PC-3 (cell line): ENCODE measurements around the gene KLK1.

Experiments
- EZH2 ChIP-seq: fragments of 300-600 bp; sonication (generic); IDR thresholded peaks from one replicate; pipeline ENCODE4 v1.6.1; 2017; ENCODE audit warnings: antibody characterized with exemption, mild to moderate bottlenecking, low read length; ENCODE audit not compliant: unreplicated experiment
- EZH2phosphoT487 ChIP-seq: fragments of 300-600 bp; sonication (generic); IDR thresholded peaks from 2 replicates; pipeline ENCODE4 v1.6.1; 2018; ENCODE audit warnings: mild to moderate bottlenecking, antibody characterized with exemption, low read length, borderline replicate concordance
- TF ChIP-seq, protein P1 (sequence below): fragments of 300-600 bp; sonication (generic); conservative IDR thresholded peaks from 2 replicates; pipeline ENCODE4 v1.5.1; 2017; ENCODE audit warnings: antibody characterized with exemption, low read depth, mild to moderate bottlenecking, low read length

DNA sequence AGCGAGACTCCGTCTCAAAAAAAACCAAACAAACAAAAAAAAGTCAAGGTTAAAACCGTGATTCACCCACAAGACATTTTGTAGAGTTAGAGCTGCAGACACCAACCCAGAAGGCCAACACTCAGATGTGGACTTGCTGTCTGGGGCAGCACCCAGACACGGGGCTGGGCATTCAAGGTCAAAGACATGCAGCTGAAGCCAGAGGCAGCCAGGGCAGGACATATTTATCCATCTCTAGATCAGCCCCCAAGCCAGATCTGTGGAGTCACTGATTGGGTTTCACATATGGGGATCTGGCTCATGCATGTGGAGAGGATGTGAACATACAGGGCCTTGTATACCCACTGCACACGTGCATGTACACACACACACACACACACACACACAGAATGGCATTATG is 6.2 kb upstream of the KLK1 start:
- TF ChIP-seq, protein P1, sequence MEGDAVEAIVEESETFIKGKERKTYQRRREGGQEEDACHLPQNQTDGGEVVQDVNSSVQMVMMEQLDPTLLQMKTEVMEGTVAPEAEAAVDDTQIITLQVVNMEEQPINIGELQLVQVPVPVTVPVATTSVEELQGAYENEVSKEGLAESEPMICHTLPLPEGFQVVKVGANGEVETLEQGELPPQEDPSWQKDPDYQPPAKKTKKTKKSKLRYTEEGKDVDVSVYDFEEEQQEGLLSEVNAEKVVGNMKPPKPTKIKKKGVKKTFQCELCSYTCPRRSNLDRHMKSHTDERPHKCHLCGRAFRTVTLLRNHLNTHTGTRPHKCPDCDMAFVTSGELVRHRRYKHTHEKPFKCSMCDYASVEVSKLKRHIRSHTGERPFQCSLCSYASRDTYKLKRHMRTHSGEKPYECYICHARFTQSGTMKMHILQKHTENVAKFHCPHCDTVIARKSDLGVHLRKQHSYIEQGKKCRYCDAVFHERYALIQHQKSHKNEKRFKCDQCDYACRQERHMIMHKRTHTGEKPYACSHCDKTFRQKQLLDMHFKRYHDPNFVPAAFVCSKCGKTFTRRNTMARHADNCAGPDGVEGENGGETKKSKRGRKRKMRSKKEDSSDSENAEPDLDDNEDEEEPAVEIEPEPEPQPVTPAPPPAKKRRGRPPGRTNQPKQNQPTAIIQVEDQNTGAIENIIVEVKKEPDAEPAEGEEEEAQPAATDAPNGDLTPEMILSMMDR: no peak
- no peak for TF ChIP-seq EZH2
- TF ChIP-seq EZH2phosphoT487: no peak
